HG03045 (cell line): ENCODE data around the gene FARS2.

Experiments
- ATAC-seq: cut with Tn5 transposase; IDR thresholded peaks from one replicate; pipeline ENCODE4 v1.9.1; 2021; ENCODE audit warnings: mild to moderate bottlenecking, moderate library complexity; ENCODE audit not compliant: unreplicated experiment

The FARS2 gene

GRCh38 chr6:5412663-5413062 is 151.3 kb downstream of the FARS2 start:
- no peak for ATAC-seq

DNA sequence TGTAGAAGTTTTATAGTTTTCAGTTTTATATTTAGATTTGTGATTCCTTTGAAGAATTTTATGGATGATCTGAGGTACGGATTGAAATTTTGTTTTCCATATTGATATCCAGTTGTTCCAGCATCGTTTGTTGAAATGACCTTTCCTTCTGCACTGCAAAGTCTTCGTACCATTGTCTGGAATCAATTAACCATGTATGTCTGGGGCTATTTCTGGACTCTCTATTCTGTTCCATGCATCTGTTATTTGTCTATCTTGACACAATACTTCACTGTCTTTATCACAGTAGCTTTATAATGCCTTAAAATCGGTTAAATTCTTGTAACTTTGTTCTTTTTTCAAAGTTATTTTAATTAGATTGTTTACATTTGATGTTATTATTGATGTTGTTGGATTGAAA is 154.9 kb downstream of the FARS2 start:
- ATAC-seq, result no peak

DNA sequence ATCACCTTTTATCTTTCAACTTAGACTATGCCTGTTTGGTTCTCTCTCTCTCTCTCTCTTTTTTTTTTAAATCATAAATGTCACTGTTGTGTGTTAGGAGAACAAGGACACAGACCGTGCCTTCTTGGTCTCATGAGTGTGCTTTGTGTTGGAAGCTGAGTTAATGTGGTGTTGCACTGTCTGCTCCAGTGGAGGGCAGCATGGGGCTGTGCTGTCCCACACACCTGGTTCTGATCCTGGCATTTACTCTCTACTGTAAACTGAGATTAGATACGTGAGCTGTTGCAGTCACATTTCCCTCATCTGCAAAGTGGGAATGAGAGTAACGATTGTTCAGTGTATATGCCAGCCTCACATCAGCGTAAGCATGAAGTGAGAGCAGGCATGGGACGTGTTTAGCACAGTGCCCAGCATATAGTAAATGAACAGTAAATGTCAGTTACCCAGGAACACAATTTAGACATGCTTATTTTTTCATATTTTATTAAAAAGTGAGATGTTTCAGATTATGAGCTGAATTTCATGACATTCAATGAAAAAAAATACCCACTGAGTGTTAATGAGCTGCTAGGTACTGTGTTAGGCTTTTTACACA is 161.1 kb downstream of the FARS2 start:
- ATAC-seq, result no peak

GRCh38 chr6:5423251-5423650 is 161.9 kb downstream of the FARS2 start:
- no peak for ATAC-seq

GRCh38 chr6:5424726-5425125 is 163.4 kb downstream of the FARS2 start:
- ATAC-seq, result no peak

DNA sequence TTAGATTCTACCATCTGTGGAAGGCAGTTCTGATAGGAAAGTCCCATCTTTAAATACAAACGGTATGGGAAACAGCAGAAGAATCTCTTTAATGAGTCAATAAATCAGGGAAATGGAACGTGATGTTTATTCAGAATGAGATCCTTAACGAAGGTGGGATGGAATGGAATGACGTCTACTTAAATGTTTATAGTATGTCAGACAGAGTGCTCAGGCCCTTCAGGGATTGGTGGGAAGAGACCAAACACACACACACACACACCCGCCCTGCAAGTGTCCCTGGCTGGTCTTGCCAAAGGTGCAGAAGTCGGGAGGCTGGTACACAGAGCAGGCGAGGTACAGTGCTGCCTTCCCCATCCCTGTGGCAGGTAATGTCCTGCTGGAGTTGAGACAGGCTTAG is 164.0 kb downstream of the FARS2 start:
- ATAC-seq, result no peak

- no peak for ATAC-seq
Observed at GRCh38 chr6:5425797-5426196, 164.5 kb downstream of the FARS2 start.

GRCh38 chr6:5427586-5427985 is 166.3 kb downstream of the FARS2 start:
- ATAC-seq, result no peak

DNA sequence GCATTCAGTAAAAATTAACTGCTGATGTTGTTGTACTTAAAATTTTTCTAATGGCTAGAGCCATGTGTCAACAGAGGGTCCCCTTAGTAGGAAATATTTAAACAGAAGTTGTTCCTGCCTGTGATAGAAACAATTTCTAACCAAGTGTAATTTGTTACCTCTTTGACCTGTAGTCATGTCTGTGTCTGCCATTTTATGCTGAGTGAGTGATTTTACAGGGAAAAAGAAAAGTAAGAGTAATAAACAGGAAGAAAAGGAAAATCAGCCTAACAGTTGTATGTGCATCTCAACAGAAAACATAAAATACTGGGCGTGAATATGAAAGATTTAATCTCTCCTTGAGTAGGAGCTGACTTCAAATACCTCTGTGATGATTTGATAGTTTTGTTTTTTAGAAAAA is 172.0 kb downstream of the FARS2 start:
- ATAC-seq, result no peak

DNA sequence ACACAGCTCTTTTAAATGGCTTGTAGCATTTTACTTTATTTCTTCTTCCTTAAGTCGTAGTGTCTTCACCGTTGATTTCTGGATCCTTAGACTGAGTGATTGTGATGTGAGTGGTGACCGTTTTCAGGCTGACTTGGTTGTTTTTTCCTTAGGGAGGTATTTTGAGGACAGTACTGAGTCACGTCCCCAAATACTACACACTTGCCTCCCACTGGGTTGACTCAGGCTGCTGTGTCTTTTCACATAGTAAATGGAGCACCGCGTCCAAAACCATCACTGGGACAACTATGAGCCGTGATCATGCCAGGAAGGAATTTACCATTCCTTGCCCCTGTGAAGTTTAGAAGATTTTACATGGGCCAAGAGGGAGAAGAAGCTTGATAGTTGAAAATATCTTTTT is 174.1 kb downstream of the FARS2 start:
- no peak for ATAC-seq

DNA sequence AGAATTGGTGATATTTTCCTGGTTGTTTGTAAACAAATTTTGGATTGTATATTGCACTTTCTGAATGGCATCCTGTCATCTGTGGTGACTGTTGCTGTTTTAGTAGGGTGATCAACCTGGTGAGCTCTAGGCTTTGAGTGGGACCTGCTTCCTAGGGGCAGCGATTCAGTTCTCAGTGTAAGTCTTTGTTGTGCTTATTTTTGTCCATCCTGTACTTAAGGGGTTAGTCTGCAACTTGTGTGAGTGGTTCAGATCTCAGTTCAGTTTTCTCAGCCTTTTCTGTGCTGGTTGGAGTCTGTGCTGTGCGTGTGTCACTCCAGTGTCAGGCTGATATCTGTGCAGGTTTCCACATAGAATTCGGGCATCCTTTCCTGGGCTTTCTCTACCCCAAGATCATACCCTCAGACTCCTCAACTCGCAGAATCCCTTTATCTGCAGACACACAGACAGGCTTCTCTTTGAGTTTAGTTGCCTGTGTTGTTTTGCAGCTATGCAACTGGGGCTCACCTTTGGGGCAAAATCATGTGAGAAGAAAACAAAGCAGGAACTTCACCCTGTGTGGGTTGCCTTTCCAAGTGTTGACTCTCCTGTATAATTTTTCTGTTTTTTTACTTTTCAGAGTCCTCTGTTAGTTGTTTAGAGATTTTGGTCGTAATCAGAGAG is 177.7 kb downstream of the FARS2 start:
- no peak for ATAC-seq

DNA sequence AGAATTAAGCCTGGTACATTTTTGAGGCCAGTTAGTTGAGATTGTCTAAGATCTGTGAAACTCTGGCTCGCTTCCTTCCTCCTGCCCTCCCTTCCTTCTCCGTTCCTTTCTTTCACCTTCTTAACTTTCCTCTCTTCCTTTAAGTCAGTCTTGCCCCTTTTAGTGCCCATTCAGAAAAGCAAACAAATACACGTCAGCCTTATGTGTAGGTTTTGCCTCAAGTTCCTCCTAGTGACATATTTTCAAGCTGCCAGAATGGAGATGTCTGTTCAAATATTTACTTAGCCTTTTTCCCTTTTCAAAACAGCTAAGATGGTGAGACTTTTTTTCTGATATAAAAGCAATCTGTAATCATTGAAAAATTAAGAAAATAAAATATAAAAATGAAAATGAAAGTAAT is 178.4 kb downstream of the FARS2 start:
- ATAC-seq, result no peak

GRCh38 chr6:5442319-5442718 is 181.0 kb downstream of the FARS2 start:
- no peak for ATAC-seq

GRCh38 chr6:5442916-5443315 is 181.6 kb downstream of the FARS2 start:
- ATAC-seq, result no peak

- ATAC-seq, result no peak
Observed at GRCh38 chr6:5443491-5443890, 182.2 kb downstream of the FARS2 start.

- no peak for ATAC-seq
Observed at GRCh38 chr6:5446362-5447075, 185.2 kb downstream of the FARS2 start.

- no peak for ATAC-seq
Observed at GRCh38 chr6:5447921-5448320, 186.6 kb downstream of the FARS2 start.

DNA sequence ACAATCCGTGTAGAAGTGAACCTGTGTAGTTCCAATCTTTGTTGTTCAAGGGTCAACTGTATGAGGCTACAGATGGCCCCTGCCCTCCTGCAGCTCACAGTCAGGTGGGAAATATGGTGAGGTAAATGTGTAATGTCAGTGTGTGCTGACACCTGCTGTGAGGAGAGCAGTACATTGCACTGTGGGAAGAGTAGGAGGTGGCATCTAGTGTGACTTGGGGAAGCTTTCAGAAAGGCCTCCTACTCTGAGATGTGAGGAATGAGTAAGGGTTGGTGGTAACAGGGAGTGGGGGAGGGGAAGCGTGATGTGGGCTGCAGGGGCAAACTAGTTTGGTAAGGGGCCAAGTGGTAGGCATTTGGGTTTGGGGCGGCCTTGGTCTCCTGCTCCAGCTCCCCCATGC is 188.8 kb downstream of the FARS2 start:
- ATAC-seq, result no peak

GRCh38 chr6:5453546-5453945 is 192.2 kb downstream of the FARS2 start:
- ATAC-seq, result no peak

- ATAC-seq, result no peak
Observed at GRCh38 chr6:5455142-5455541, 193.8 kb downstream of the FARS2 start.

DNA sequence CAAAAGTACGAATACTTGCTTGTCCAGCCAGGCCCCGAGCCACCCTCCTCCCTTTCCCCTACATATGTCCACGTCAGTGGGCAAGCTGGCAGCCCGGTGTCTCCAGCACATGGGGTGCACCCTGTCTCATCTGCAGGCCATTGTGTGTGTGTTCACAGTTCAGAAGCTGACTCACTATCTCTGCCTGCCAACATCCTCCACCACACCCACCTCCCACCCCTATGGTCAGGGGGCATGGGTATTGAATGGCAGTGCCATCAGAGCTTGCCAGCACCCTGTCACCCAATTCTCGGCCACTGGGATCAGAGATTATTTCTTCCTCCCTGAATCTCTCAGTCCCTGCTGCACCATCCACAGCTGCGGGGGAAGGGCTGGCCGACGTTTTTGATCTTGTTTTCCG is 195.7 kb downstream of the FARS2 start:
- no peak for ATAC-seq

- no peak for ATAC-seq
Observed at GRCh38 chr6:5457983-5458683, 196.8 kb downstream of the FARS2 start.
